OCI-LY7 (cell line): Measurements from ENCODE around the gene NCOA7. TPM values are rescaled to one million over a fixed set of nuclear protein-coding genes. Genes with fewer than 3 reads are reported as not detected.

Source experiments
- BruUV-seq: library from RNA; stranded (reverse); fragments of 400-500 nt; replicated peaks from 2 replicates; lab custom pipeline; 2021; lab: Mats Ljungman, UMichigan
- CTCF ChIA-PET: fragments of 300-600 bp; sonication (Branson Sonifier 250); formaldehyde crosslinking; loops from one replicate; lab custom pipeline; 2022; ENCODE audit warnings: antibody characterized with exemption; ENCODE audit not compliant: unreplicated experiment; lab: Charles Lee
- POLR2A ChIA-PET: fragments of 300-600 bp; sonication (Branson Sonifier 250); formaldehyde crosslinking; loops from one replicate; lab custom pipeline; 2022; ENCODE audit warnings: antibody characterized with exemption; lab: Charles Lee
- DNase-seq: peaks from one replicate; pipeline ENCODE4 v3.0.0-alpha.2; 2015; ENCODE audit warnings: low spot score
- H2AFZ ChIP-seq: fragments of 200-600 bp; sonication (generic), shearing (Covaris generic); 2 replicates; pipeline ENCODE4 v1.6.1; 2014; ENCODE audit warnings: mild to moderate bottlenecking, antibody characterized with exemption, low read length, moderate library complexity
- H3K27ac ChIP-seq: fragments of 200-600 bp; sonication (generic); 2 replicates; pipeline ENCODE4 v1.5.1; 2014; ENCODE audit warnings: mixed run types, low read depth, mild to moderate bottlenecking, moderate library complexity, low read length, inconsistent platforms; ENCODE audit not compliant: poor library complexity, severe bottlenecking
- H3K36me3 ChIP-seq: fragments of 200-600 bp; sonication (generic); 2 replicates; pipeline ENCODE4 v1.6.1; 2014; ENCODE audit warnings: mild to moderate bottlenecking, antibody characterized with exemption, low read length, moderate library complexity, mixed read lengths; ENCODE audit not compliant: insufficient read depth
- H3K4me1 ChIP-seq: fragments of 200-600 bp; sonication (generic); 2 replicates; pipeline ENCODE4 v1.5.1; 2014; ENCODE audit warnings: mild to moderate bottlenecking, low read length; ENCODE audit not compliant: insufficient read depth, poor library complexity, severe bottlenecking
- H3K4me2 ChIP-seq: fragments of 200-600 bp; sonication (generic); 2 replicates; pipeline ENCODE4 v1.6.1; 2014; ENCODE audit warnings: mild to moderate bottlenecking, low read length
- H3K4me3 ChIP-seq: fragments of 200-600 bp; sonication (generic); 2 replicates; pipeline ENCODE4 v1.5.1; 2014; ENCODE audit warnings: mild to moderate bottlenecking, low read depth, low read length; ENCODE audit not compliant: poor library complexity, severe bottlenecking
- H3K79me2 ChIP-seq: fragments of 200-600 bp; sonication (generic); 2 replicates; pipeline ENCODE4 v1.6.1; 2016; ENCODE audit warnings: low read depth, mild to moderate bottlenecking, low read length, moderate library complexity, mixed read lengths; ENCODE audit not compliant: insufficient read depth
- H3K9me2 ChIP-seq: fragments of 200-600 bp; sonication (generic); 2 replicates; pipeline ENCODE4 v1.6.1; 2016; ENCODE audit warnings: mild to moderate bottlenecking, low read length, mixed read lengths; ENCODE audit not compliant: insufficient read depth
- H3K9me3 ChIP-seq: fragments of 200-600 bp; sonication (generic); 2 replicates; pipeline ENCODE4 v1.6.1; 2014; ENCODE audit warnings: mild to moderate bottlenecking, mixed run types, low read length, mixed read lengths
- H4K20me1 ChIP-seq: fragments of 200-600 bp; sonication (generic); 2 replicates; pipeline ENCODE4 v1.6.1; 2014; ENCODE audit warnings: mild to moderate bottlenecking, antibody characterized with exemption, low read length, moderate library complexity, mixed read lengths; ENCODE audit not compliant: insufficient read depth
- CTCF ChIP-seq: fragments of 200-600 bp; sonication (generic); conservative IDR thresholded peaks from 2 replicates; pipeline ENCODE4 v1.5.1; 2014; ENCODE audit warnings: mild to moderate bottlenecking, antibody characterized with exemption, low read length, moderate library complexity, mixed read lengths
- EZH2phosphoT487 ChIP-seq: fragments of 200-600 bp; sonication (generic); IDR thresholded peaks from 2 replicates; pipeline ENCODE4 v1.6.1; 2018; ENCODE audit warnings: low read depth, borderline replicate concordance, mild to moderate bottlenecking, mixed run types, antibody characterized with exemption, low read length, moderate library complexity, mixed read lengths
- intact Hi-C: fragments of 100-400 bp; cut with micrococcal nuclease; formaldehyde crosslinking; loops from one replicate; pipeline ENCODE4 v1.10.0; 2022; ENCODE audit not compliant: unreplicated experiment
- total RNA-seq, 2 experiments: library from RNA; depleted of rRNA in 1 of 2; stranded (reverse); fragments of >200 nt in 1 of 2; shearing (Covaris generic) in 1 of 2; gene quantifications; 2 replicates each; pipeline ENCODE4 v1.2.3, GENCODE V29; 2014 to 2022

The NCOA7 gene
- total RNA-seq, 2 experiments from 2014 or later = 14.8 to 52.2 TPM

DNA sequence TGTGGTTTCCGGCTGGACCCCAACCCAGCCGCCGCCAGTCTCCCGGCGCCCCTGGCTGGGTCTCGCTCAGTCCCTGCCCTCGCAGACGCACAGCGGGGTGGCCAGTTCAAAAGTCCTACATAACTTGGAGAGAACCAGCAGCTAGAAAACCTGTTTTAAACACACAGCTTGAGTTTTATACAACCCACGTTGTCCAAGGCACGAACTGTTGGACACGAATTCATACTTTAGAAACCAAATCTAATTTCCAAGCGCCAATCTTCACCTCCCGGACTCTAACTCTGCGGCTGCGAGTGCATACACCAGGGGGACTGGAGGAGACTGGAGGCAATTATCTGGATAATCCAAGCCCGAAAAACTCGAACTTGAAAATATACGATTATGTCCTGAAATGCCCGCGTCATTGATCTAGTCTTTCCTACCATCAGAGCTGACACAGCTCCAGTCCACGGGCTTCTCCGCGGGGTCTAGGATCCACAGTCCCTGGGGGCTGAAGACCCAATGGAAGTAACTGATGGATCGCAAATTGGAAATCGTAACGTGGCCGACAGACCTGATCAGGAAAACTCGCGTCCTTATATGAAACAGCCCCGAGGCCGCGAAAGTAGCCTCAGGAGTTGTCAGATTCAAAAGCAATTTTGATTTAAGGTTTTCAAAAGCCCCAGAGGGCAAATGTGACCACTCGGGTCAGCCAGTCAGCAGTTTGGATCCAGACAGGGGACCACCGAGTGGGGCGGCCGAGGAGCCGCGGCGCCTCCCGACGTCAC is 42.2 kb upstream of the NCOA7 start:
- no peaks in the 10 kb centered on the region for H3K9me2 ChIP-seq
- no peaks in the 10 kb centered on the region for H3K79me2 ChIP-seq
- no peaks in the 10 kb centered on the region for H4K20me1 ChIP-seq
- TF ChIP-seq EZH2phosphoT487 (no peak; the same call in 1 of the 2 replicates), CTCF (no peak)
- H3K4me2 ChIP-seq = peak overlapping the region; percentile 92
- ChIA-PET CTCF (no interaction called here), POLR2A (interaction anchor here (0.9 kb wide), 1 partner anchor 447 kb away, joined by 3 read pairs; the partner anchor contains the start of gene HDDC2)
- no peak overlapping the region for H3K27ac ChIP-seq
- H2AFZ ChIP-seq = peak overlapping the region; percentile 92
- no peaks in the 10 kb centered on the region for H3K36me3 ChIP-seq
- no TSS peak for BruUV-seq
- intact Hi-C loops = loop anchor here (2.0 to 5.0 kb wide), 2 partner anchors 32 to 151 kb away; no protein-coding TSS in a partner anchor
- H3K4me3 ChIP-seq = peak overlapping the region; percentile 73
- peaks cover 46% of the 10 kb centered on the region for H3K4me1 ChIP-seq
- DNase-seq = no peak
- no peaks in the 10 kb centered on the region for H3K9me3 ChIP-seq

- no TSS peak for BruUV-seq
- H3K4me2 ChIP-seq = peak within 1 kb of the TSS; percentile 92
- no peaks in the 10 kb centered on the region for H4K20me1 ChIP-seq
- no peaks in the 10 kb centered on the region for H3K79me2 ChIP-seq
- H3K9me2 ChIP-seq = no peaks in the 10 kb centered on the region
- ChIA-PET CTCF (no interaction called here), POLR2A (interaction anchor here (0.7 to 0.9 kb wide), 2 partner anchors 152 to 448 kb away, joined by 3 read pairs; partner anchors contain the start of gene HDDC2)
- no peak for TF ChIP-seq EZH2phosphoT487
- peak; percentile 29; the same call in 1 of the 2 replicates for TF ChIP-seq CTCF
- peak; percentile 92 for DNase-seq
- H3K4me1 ChIP-seq = peaks cover 46% of the 10 kb centered on the region
- H3K27ac ChIP-seq = no peak within 1 kb of the TSS
- H3K4me3 ChIP-seq = peak within 1 kb of the TSS; percentile 73
- H3K9me3 ChIP-seq = no peaks in the 10 kb centered on the region
- no peaks in the 10 kb centered on the region for H3K36me3 ChIP-seq
- H2AFZ ChIP-seq = peak within 1 kb of the TSS; percentile 92
- intact Hi-C loops = loop anchor here (2.0 to 5.0 kb wide), 2 partner anchors 31 to 152 kb away; no protein-coding TSS in a partner anchor
Observed at GRCh38 chr6:125749173-125749864, 41.4 kb upstream of the NCOA7 start, which contains the start of gene HEY2. Gene HEY2, plus strand, starts transcription at chr6:125749632. Its CDS starts 145 bp downstream, at chr6:125749777.
